GM20431 (cell line): Measurements from ENCODE around the gene RPL22L1.
"Not testable (repeated sequence)": the region's sequence is repeated elsewhere in the genome, so short reads cannot be mapped to it uniquely, and the experiment has no call there.

Source experiments
- in situ Hi-C: fragments of 300-500 bp; cut with MseI, MboI; formaldehyde crosslinking; loops from one replicate; pipeline ENCODE4 v1.15.0; 2020; ENCODE audit warnings: low sequenced_read_pairs; ENCODE audit not compliant: unreplicated experiment

Gene RPL22L1

DNA sequence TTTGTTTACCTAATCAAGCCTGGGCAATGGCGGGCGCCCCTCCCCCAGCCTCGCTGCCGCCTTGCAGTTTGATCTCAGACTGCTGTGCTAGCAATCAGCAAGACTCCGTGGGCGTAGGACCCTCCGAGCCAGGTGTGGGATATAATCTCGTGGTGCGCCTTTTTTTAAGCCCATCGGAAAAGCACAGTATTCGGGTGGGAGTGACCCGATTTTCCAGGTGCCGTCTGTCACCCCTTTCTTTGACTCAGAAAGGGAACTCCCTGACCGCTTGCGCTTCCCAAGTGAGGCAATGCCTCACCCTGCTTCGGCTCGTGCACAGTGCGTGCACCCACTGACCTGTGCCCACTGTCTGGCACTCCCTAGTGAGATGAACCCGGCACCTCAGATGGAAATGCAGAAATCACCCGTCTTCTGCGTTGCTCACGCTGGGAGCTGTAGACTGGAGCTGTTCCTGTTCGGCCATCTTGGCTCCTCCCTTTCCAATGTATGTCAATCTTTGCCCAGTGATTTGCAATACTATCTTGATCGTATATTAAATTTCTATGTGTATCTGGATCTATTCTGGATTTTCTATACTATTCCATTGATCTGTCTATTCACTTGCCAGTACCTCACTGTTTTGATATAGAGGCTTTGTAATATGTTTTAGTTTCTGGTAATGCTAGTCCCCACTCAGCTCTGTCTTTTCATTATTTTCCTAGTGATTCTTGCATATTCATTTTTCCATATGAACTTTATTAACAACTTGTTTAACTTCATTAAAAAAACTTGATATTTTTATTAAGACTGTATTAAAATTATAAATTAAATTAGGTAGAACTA is 14.3 kb upstream of the RPL22L1 start:
- in situ Hi-C loops: not testable (repeated sequence)

- in situ Hi-C loops: not testable (repeated sequence)
Observed at GRCh38 chr3:170878688-170879087, 8.7 kb upstream of the RPL22L1 start.

DNA sequence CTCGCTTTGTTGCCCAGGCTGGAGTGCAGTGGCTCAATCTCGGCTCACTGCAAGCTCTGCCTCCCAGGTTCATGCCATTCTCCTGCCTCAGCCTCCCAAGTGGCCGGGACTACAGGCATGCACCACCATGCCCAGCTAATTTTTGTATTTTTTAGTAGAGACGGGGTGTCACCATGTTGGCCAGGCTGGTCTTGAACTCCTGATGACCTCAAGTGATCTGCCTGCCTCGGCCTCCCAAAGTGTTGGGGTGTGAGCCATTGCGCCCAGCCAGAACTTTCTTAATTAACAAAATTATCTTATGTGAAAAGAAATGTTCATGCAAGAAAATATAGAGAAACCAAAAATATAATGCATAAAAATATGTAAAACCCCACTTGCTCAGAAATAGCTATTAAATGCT is 7.3 kb upstream of the RPL22L1 start:
- in situ Hi-C loops: not testable (repeated sequence)

- in situ Hi-C loops: no loop called here
Observed at GRCh38 chr3:170876537-170876936, 6.5 kb upstream of the RPL22L1 start.

DNA sequence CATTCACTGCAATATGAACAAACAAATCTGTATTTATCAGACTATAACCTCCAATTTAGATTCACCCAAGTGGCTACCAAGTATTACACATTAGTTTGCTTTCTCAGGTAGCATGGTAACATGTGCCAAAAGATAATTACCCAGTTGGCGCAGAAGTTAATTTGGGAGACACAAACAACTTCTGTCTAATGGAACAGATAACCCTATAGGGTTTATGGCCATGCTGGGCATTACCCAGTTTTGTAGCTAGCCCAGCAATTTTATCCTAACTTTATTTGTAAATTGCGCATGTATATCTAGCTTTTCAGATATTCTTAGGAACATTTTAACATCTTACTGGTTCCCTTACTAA is 780 bp downstream of the RPL22L1 start:
- in situ Hi-C loops: no loop called here

GRCh38 chr3:170868577-170869238 is 1.3 kb downstream of the RPL22L1 start:
- in situ Hi-C loops: no loop called here

DNA sequence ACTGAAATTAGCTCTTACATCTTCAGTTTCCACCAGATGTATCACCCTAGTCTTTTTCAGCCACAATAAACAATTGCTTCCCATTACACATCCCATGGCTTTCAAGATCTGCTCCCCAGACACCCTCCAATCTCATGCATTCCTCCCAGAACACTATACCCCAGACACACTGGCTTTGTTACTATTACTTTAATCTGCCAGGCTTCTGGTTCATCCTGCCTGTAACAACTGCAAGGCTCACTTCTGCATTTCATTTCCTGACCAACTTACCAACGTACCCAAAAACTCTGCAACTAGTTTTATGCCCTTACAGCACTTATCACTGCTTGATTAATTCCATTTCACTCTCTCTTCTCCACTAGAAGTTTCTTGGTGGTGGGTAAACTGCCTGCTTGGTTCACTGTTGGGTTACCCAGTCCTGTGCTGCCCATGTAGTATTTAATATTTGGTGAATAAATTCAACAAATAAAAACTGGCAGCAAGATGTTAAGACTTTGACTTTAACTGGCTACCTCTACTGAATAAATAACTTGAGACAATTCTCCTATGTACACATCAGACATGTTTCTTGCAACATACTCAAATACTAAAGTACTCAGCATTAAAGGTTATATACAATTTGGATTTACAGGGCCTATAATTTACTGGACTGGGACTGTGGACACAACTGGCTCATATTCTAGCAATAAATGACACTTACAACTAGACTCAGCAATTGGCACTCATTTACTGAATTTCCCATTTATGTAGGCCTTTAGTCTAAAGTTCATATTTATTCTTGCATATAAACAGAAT is 2.7 kb downstream of the RPL22L1 start:
- in situ Hi-C loops: no loop called here

GRCh38 chr3:170866499-170866898 is 3.5 kb downstream of the RPL22L1 start:
- in situ Hi-C loops: no loop called here

- in situ Hi-C loops: no loop called here
Observed at GRCh38 chr3:170865209-170866094, 4.5 kb downstream of the RPL22L1 start.

GRCh38 chr3:170864525-170865208 is 5.3 kb downstream of the RPL22L1 start:
- in situ Hi-C loops: no loop called here

GRCh38 chr3:170863816-170864215 is 6.2 kb downstream of the RPL22L1 start:
- in situ Hi-C loops: no loop called here

GRCh38 chr3:170862618-170863374 is 7.2 kb downstream of the RPL22L1 start:
- in situ Hi-C loops: no loop called here

- in situ Hi-C loops: no loop called here
Observed at GRCh38 chr3:170858599-170858998, 11.4 kb downstream of the RPL22L1 start.

DNA sequence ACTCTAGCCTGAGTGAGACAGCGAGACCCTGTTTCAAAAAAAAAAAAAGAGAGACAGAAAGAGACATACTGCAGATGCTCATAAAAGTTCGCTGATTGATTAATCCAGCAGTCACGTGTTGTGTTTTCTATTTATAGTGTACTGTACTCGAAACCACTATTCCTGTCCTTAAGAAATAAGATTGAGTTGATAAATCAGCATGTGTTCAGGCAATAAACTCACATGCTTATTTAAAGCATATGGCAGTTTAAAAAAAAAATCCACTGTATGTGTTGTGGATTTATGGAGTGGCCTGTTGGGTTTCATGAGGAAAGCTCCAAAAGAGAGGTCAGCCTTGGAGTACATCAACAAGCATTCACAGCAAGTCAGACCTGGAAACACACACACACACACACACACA is 17.7 kb downstream of the RPL22L1 start:
- in situ Hi-C loops: no loop called here

- in situ Hi-C loops: no loop called here
Observed at GRCh38 chr3:170848292-170848917, 21.6 kb downstream of the RPL22L1 start.

GRCh38 chr3:170844377-170844776 is 25.6 kb downstream of the RPL22L1 start:
- in situ Hi-C loops: no loop called here

DNA sequence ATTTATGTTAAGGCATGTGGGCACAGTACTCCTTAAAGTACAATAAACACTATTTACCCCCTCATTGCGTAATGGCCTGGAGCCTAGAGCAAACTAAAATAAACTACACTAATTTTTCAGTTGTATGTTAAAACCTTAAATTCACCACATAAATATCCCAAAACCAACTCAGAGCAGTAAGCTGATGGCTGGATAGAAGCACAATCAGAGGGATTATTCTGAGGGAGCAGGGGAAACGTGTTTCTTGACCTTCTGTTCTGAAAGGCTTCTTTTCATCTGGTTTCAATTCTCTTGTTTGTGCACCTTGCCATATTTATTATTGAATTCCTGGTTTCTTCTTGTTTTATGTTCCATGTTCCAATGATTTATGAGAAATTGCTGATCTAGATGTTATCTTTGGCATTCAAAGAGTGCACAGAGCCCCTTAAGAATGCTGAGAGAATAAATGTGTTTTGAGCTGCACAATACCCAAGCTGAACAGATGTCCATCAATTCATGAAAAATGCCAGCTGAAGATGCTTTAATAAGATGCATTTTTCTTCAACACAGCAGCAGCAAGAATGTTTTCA is 29.6 kb downstream of the RPL22L1 start:
- in situ Hi-C loops: no loop called here

GRCh38 chr3:170839518-170840100 is 30.4 kb downstream of the RPL22L1 start:
- in situ Hi-C loops: no loop called here
